ENCODE results near the gene DOP1B. TPM values are rescaled to one million over a fixed set of nuclear protein-coding genes. Genes with fewer than 3 reads are reported as not detected.

The DOP1B gene
- total RNA-seq, 1 experiment from 2014 or later = 16.5 TPM

GRCh38 chr21:36178349-36178748 lies 21.7 kb downstream of the DOP1B start:
- H3K9me3 ChIP-seq (ENCODE audit: low read depth, low read length, poor library complexity, severe bottlenecking) = no peaks in the 10 kb centered on the region
- no peak overlapping the region for H3K27ac ChIP-seq (ENCODE audit: low read depth, low read length, poor library complexity, severe bottlenecking)
- no peaks in the 10 kb centered on the region for H3K4me1 ChIP-seq (ENCODE audit: insufficient read depth, low read length, poor library complexity, severe bottlenecking)
- no peaks in the 10 kb centered on the region for H3K36me3 ChIP-seq (ENCODE audit: insufficient read depth, low read length, poor library complexity, severe bottlenecking)
- H3K4me3 ChIP-seq (ENCODE audit: low read depth, low read length, poor library complexity, severe bottlenecking) = no peak overlapping the region
- ChIA-PET CTCF (no interaction called here), POLR2A (ENCODE audit: low non-redundant PET) (no interaction called here)
- TF ChIP-seq EZH2 (IDR thresholded peaks at IDR 0.05; ENCODE audit: borderline replicate concordance, low read depth, low read length, poor library complexity, severe bottlenecking) = no peak
- TF ChIP-seq, protein P1, sequence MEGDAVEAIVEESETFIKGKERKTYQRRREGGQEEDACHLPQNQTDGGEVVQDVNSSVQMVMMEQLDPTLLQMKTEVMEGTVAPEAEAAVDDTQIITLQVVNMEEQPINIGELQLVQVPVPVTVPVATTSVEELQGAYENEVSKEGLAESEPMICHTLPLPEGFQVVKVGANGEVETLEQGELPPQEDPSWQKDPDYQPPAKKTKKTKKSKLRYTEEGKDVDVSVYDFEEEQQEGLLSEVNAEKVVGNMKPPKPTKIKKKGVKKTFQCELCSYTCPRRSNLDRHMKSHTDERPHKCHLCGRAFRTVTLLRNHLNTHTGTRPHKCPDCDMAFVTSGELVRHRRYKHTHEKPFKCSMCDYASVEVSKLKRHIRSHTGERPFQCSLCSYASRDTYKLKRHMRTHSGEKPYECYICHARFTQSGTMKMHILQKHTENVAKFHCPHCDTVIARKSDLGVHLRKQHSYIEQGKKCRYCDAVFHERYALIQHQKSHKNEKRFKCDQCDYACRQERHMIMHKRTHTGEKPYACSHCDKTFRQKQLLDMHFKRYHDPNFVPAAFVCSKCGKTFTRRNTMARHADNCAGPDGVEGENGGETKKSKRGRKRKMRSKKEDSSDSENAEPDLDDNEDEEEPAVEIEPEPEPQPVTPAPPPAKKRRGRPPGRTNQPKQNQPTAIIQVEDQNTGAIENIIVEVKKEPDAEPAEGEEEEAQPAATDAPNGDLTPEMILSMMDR (conservative IDR thresholded peaks at IDR 0.05; ENCODE audit: low read depth, low read length) = no peak
- H3K27me3 ChIP-seq (replicated peaks; ENCODE audit: insufficient read depth, low read depth, low read length, poor library complexity) = no peaks in the 10 kb centered on the region
- no TSS peak for BruUV-seq (replicated peaks)
- no peak for DNase-seq (ENCODE audit: low spot score)
- intact Hi-C loops (cut with micrococcal nuclease; ENCODE audit: unreplicated experiment) = no loop called here

GRCh38 chr21:36179145-36179544 lies 22.5 kb downstream of the DOP1B start:
- Histone ChIP-seq H3K27ac (ENCODE audit: low read depth, low read length, poor library complexity, severe bottlenecking) (no peak overlapping the region), H3K4me3 (ENCODE audit: low read depth, low read length, poor library complexity, severe bottlenecking) (no peak overlapping the region), H3K36me3 (ENCODE audit: insufficient read depth, low read length, poor library complexity, severe bottlenecking) (no peaks in the 10 kb centered on the region), H3K9me3 (ENCODE audit: low read depth, low read length, poor library complexity, severe bottlenecking) (no peaks in the 10 kb centered on the region), H3K4me1 (ENCODE audit: insufficient read depth, low read length, poor library complexity, severe bottlenecking) (no peaks in the 10 kb centered on the region), H3K27me3 (replicated peaks; ENCODE audit: insufficient read depth, low read depth, low read length, poor library complexity) (no peaks in the 10 kb centered on the region)
- no peak for DNase-seq (ENCODE audit: low spot score)
- CTCF ChIA-PET = no interaction called here
- POLR2A ChIA-PET (ENCODE audit: low non-redundant PET) = no interaction called here
- intact Hi-C loops (cut with micrococcal nuclease; ENCODE audit: unreplicated experiment) = no loop called here
- TF ChIP-seq, protein P1 (conservative IDR thresholded peaks at IDR 0.05; ENCODE audit: low read depth, low read length) = no peak
- no peak for TF ChIP-seq EZH2 (IDR thresholded peaks at IDR 0.05; ENCODE audit: borderline replicate concordance, low read depth, low read length, poor library complexity, severe bottlenecking)
- BruUV-seq (replicated peaks) = no TSS peak

DNA sequence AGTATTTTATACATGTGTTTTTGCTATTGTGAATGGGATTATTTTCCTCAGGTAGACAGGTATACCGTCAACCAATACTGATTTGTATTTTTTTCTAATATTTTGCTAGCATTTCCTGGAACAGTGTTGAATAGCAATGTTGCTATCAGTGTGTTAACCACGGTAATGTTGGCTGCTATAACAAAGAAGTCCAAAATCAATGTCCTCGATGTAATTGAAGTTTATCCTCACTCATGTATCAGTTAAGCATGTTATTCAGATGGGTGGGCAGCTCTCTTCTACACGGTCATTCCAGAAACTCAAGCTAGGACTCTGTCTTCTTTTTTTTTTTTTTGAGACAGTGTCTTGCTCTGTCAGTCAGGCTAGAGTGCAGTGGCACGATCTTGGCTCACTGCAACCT lies 24.3 kb downstream of the DOP1B start:
- Histone ChIP-seq H3K4me3 (ENCODE audit: low read depth, low read length, poor library complexity, severe bottlenecking) (no peak overlapping the region), H3K27ac (ENCODE audit: low read depth, low read length, poor library complexity, severe bottlenecking) (no peak overlapping the region), H3K4me1 (ENCODE audit: insufficient read depth, low read length, poor library complexity, severe bottlenecking) (no peaks in the 10 kb centered on the region), H3K36me3 (ENCODE audit: insufficient read depth, low read length, poor library complexity, severe bottlenecking) (no peaks in the 10 kb centered on the region), H3K9me3 (ENCODE audit: low read depth, low read length, poor library complexity, severe bottlenecking) (no peaks in the 10 kb centered on the region), H3K27me3 (replicated peaks; ENCODE audit: insufficient read depth, low read depth, low read length, poor library complexity) (no peaks in the 10 kb centered on the region)
- no peak for DNase-seq (ENCODE audit: low spot score)
- BruUV-seq (replicated peaks) = no TSS peak
- ChIA-PET CTCF (no interaction called here), POLR2A (ENCODE audit: low non-redundant PET) (no interaction called here)
- TF ChIP-seq, protein P1 (conservative IDR thresholded peaks at IDR 0.05; ENCODE audit: low read depth, low read length) = no peak
- TF ChIP-seq EZH2 (IDR thresholded peaks at IDR 0.05; ENCODE audit: borderline replicate concordance, low read depth, low read length, poor library complexity, severe bottlenecking) = no peak
- intact Hi-C loops (cut with micrococcal nuclease; ENCODE audit: unreplicated experiment) = no loop called here

All from A673 (cell line).